GM18517 (cell line): Measurements from ENCODE around the gene PCNX2.
"Not testable (repeated sequence)": the region's sequence is repeated elsewhere in the genome, so short reads cannot be mapped to it uniquely, and the experiment has no call there.

Experiments
- ATAC-seq: cut with Tn5 transposase; IDR thresholded peaks from one replicate; pipeline ENCODE4 v1.9.1; 2021; ENCODE audit warnings: mild to moderate bottlenecking, moderate library complexity; ENCODE audit not compliant: unreplicated experiment

Gene PCNX2

GRCh38 chr1:233080827-233081226 lies 214.7 kb downstream of the PCNX2 start:
- not testable (repeated sequence) for ATAC-seq

- ATAC-seq = no peak
Observed at GRCh38 chr1:233080286-233080685, 215.2 kb downstream of the PCNX2 start.

- no peak for ATAC-seq
Observed at GRCh38 chr1:233079574-233079973, 216.0 kb downstream of the PCNX2 start.

- no peak for ATAC-seq
Observed at GRCh38 chr1:233078396-233078795, 217.1 kb downstream of the PCNX2 start.

GRCh38 chr1:233075915-233076295 lies 219.6 kb downstream of the PCNX2 start:
- ATAC-seq = no peak

GRCh38 chr1:233066087-233066486 lies 229.4 kb downstream of the PCNX2 start:
- ATAC-seq = no peak

GRCh38 chr1:233065685-233066084 lies 229.8 kb downstream of the PCNX2 start:
- ATAC-seq = no peak

- no peak for ATAC-seq
Observed at GRCh38 chr1:233064988-233065387, 230.5 kb downstream of the PCNX2 start.

- ATAC-seq = no peak
Observed at GRCh38 chr1:233063462-233063861, 232.1 kb downstream of the PCNX2 start.

- no peak for ATAC-seq
Observed at GRCh38 chr1:233061265-233061664, 234.3 kb downstream of the PCNX2 start.

- ATAC-seq = no peak
Observed at GRCh38 chr1:233060461-233060994, 235.0 kb downstream of the PCNX2 start.

GRCh38 chr1:233057836-233058235 lies 237.7 kb downstream of the PCNX2 start:
- no peak for ATAC-seq

GRCh38 chr1:233055879-233056641 lies 239.5 kb downstream of the PCNX2 start:
- no peak for ATAC-seq

- ATAC-seq = no peak
Observed at GRCh38 chr1:233045588-233045987, 249.9 kb downstream of the PCNX2 start.

GRCh38 chr1:233042834-233043233 lies 252.7 kb downstream of the PCNX2 start:
- no peak for ATAC-seq

- ATAC-seq = no peak
Observed at GRCh38 chr1:233040494-233040893, 255.0 kb downstream of the PCNX2 start.

GRCh38 chr1:233038581-233038980 lies 256.9 kb downstream of the PCNX2 start:
- ATAC-seq = no peak

- no peak for ATAC-seq
Observed at GRCh38 chr1:233037843-233038242, 257.7 kb downstream of the PCNX2 start.

- ATAC-seq = no peak
Observed at GRCh38 chr1:233034836-233035235, 260.7 kb downstream of the PCNX2 start.

- ATAC-seq = no peak
Observed at GRCh38 chr1:233033361-233033760, 262.2 kb downstream of the PCNX2 start.

GRCh38 chr1:233032916-233033315 lies 262.6 kb downstream of the PCNX2 start:
- no peak for ATAC-seq

- no peak for ATAC-seq
Observed at GRCh38 chr1:233031521-233031920, 264.0 kb downstream of the PCNX2 start.

GRCh38 chr1:233027046-233027445 lies 268.5 kb downstream of the PCNX2 start:
- ATAC-seq = no peak
